ENCODE data around the gene ATG7. TPM values are rescaled to one million over a fixed set of nuclear protein-coding genes. Genes with fewer than 3 reads are reported as not detected.
"Not testable (repeated sequence)": the region's sequence is repeated elsewhere in the genome, so short reads cannot be mapped to it uniquely, and the experiment has no call there.

Gene ATG7
- total and polyA plus RNA-seq, 5 donors from 2014 or later = 13.4 to 42.2 (median 15.3) TPM

DNA sequence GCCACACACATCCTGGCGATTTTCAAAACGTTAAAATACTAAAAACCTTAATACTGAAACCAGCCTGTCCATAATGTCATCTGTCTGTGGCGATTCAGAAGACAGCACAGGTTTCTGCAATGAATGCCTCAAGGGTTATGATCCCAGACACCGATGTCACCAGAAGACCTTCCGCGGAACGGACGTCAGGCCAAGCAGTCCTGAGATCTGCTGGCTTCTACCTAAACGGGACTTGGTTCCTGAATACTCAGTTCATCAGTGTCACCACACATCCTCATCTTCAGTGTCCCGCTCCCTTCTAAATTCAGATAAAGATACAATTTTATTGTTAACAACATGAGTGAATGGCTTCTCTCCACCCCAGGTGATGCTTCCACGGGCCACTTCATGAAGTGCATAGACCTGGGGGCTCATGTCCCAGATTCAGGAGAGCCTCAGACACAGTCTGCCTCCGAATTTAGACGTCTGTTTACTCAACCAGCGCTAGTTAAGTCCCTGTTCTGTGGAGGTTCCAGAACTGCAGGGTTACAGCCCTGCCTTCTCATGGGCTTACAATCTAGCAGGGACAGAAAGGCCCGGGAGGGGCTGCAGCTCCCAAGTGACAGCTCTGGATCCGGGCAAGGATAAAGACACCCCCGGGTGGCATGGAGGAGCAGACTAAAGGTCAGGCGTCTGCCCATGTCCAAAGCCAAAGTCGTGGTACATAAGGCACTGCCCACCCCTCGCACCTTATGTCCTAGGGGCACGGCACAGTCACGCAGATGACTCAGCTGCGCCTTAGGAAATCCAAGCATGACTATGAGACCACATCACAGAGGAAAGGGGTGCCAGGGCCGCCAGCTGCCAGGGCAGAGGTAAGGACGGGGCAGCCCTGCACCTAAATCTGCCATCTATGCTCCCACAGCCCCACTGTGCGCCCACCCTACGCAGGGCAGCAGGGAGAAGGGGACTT is 295.6 kb downstream of the ATG7 start:
- H3K4me1 Mint-ChIP-seq = peaks cover 0 to 9% (median 1%) of the 10 kb centered on the region in 4 donors
- DNase-seq (no peak), ATAC-seq (ENCODE audit: low read depth in 2 of 2) (no peak)
- H3K27ac ChIP-seq (ENCODE audit: insufficient read depth, low read length, poor library complexity, severe bottlenecking) = no peak overlapping the region
- no peaks in the 10 kb centered on the region for H3K4me1 ChIP-seq (ENCODE audit: control insufficient read depth, insufficient read depth, low read length, poor library complexity, severe bottlenecking)
- peaks cover 8% of the 10 kb centered on the region for H3K36me3 Mint-ChIP-seq
- no peaks in the 10 kb centered on the region for H3K36me3 ChIP-seq (ENCODE audit: control insufficient read depth, insufficient read depth, low read length)
- H3K4me3 Mint-ChIP-seq = no peak overlapping the region
- no peak overlapping the region for H3K4me3 ChIP-seq (ENCODE audit: low read depth, low read length)
- H3K9me3 ChIP-seq (ENCODE audit: control insufficient read depth in 2 of 2, low read length in 2 of 2) = no peaks in the 10 kb centered on the region
- no peaks in the 10 kb centered on the region for H3K27me3 Mint-ChIP-seq
- H3K27me3 ChIP-seq (ENCODE audit: control insufficient read depth, insufficient read depth, low read length) = no peaks in the 10 kb centered on the region
- H3K9me3 Mint-ChIP-seq = peaks cover 0 to 1% (median 0%) of the 10 kb centered on the region in 7 donors
- H3K27ac Mint-ChIP-seq = peak overlapping the region in 1 of 3 donors; percentile 65

- H3K36me3 Mint-ChIP-seq = peaks cover 7% of the 10 kb centered on the region
- no peaks in the 10 kb centered on the region for H3K36me3 ChIP-seq (ENCODE audit: control insufficient read depth, insufficient read depth, low read length)
- H3K27ac ChIP-seq (ENCODE audit: insufficient read depth, low read length, poor library complexity, severe bottlenecking) = no peak overlapping the region
- no peak overlapping the region for H3K4me3 Mint-ChIP-seq
- peak overlapping the region in 1 of 3 donors; percentile 56 for H3K27ac Mint-ChIP-seq
- H3K4me3 ChIP-seq (ENCODE audit: low read depth, low read length) = no peak overlapping the region
- no peaks in the 10 kb centered on the region for H3K9me3 ChIP-seq (ENCODE audit: control insufficient read depth in 2 of 2, low read length in 2 of 2)
- no peak for DNase-seq
- no peaks in the 10 kb centered on the region for H3K27me3 ChIP-seq (ENCODE audit: control insufficient read depth, insufficient read depth, low read length)
- peaks cover 0 to 9% (median 1%) of the 10 kb centered on the region in 4 donors for H3K4me1 Mint-ChIP-seq
- no peaks in the 10 kb centered on the region for H3K4me1 ChIP-seq (ENCODE audit: control insufficient read depth, insufficient read depth, low read length, poor library complexity, severe bottlenecking)
- H3K27me3 Mint-ChIP-seq = no peaks in the 10 kb centered on the region
- peaks cover 0 to 3% (median 0%) of the 10 kb centered on the region in 7 donors for H3K9me3 Mint-ChIP-seq
- no peak for ATAC-seq (ENCODE audit: low read depth in 2 of 2)
Measured at GRCh38 chr3:11568503-11569155, 296.4 kb downstream of the ATG7 start.

GRCh38 chr3:11569156-11569741 is 297.1 kb downstream of the ATG7 start:
- peaks cover 9% of the 10 kb centered on the region for H3K36me3 Mint-ChIP-seq
- H3K4me1 Mint-ChIP-seq = peaks cover 0 to 9% (median 1%) of the 10 kb centered on the region in 4 donors
- H3K27me3 ChIP-seq (ENCODE audit: control insufficient read depth, insufficient read depth, low read length) = no peaks in the 10 kb centered on the region
- peaks cover 3% of the 10 kb centered on the region for H3K27me3 Mint-ChIP-seq
- H3K4me1 ChIP-seq (ENCODE audit: control insufficient read depth, insufficient read depth, low read length, poor library complexity, severe bottlenecking) = no peaks in the 10 kb centered on the region
- H3K9me3 Mint-ChIP-seq = peaks cover 0 to 3% (median 0%) of the 10 kb centered on the region in 7 donors
- no peak overlapping the region for H3K4me3 ChIP-seq (ENCODE audit: low read depth, low read length)
- H3K9me3 ChIP-seq (ENCODE audit: control insufficient read depth in 2 of 2, low read length in 2 of 2) = no peaks in the 10 kb centered on the region
- DNase-seq = no peak
- peak overlapping the region in 1 of 3 donors; percentile 56 for H3K27ac Mint-ChIP-seq
- H3K36me3 ChIP-seq (ENCODE audit: control insufficient read depth, insufficient read depth, low read length) = no peaks in the 10 kb centered on the region
- ATAC-seq (ENCODE audit: low read depth in 2 of 2) = no peak
- no peak overlapping the region for H3K4me3 Mint-ChIP-seq
- no peak overlapping the region for H3K27ac ChIP-seq (ENCODE audit: insufficient read depth, low read length, poor library complexity, severe bottlenecking)

- H3K27me3 ChIP-seq (ENCODE audit: control insufficient read depth, insufficient read depth, low read length) = no peaks in the 10 kb centered on the region
- H3K4me1 Mint-ChIP-seq = peaks cover 0 to 9% (median 1%) of the 10 kb centered on the region in 4 donors
- H3K36me3 ChIP-seq (ENCODE audit: control insufficient read depth, insufficient read depth, low read length) = peaks cover 4% of the 10 kb centered on the region
- peaks cover 9% of the 10 kb centered on the region for H3K36me3 Mint-ChIP-seq
- DNase-seq (no peak), ATAC-seq (ENCODE audit: low read depth in 2 of 2) (no peak)
- no peak overlapping the region for H3K27ac ChIP-seq (ENCODE audit: insufficient read depth, low read length, poor library complexity, severe bottlenecking)
- H3K27me3 Mint-ChIP-seq = peaks cover 4% of the 10 kb centered on the region
- H3K9me3 ChIP-seq (ENCODE audit: control insufficient read depth in 2 of 2, low read length in 2 of 2) = no peaks in the 10 kb centered on the region
- no peak overlapping the region for H3K4me3 Mint-ChIP-seq
- H3K4me1 ChIP-seq (ENCODE audit: control insufficient read depth, insufficient read depth, low read length, poor library complexity, severe bottlenecking) = no peaks in the 10 kb centered on the region
- no peak overlapping the region for H3K27ac Mint-ChIP-seq
- no peak overlapping the region for H3K4me3 ChIP-seq (ENCODE audit: low read depth, low read length)
- H3K9me3 Mint-ChIP-seq = peaks cover 0 to 3% (median 0%) of the 10 kb centered on the region in 7 donors
Measured at GRCh38 chr3:11570251-11570650, 298.1 kb downstream of the ATG7 start.

DNA sequence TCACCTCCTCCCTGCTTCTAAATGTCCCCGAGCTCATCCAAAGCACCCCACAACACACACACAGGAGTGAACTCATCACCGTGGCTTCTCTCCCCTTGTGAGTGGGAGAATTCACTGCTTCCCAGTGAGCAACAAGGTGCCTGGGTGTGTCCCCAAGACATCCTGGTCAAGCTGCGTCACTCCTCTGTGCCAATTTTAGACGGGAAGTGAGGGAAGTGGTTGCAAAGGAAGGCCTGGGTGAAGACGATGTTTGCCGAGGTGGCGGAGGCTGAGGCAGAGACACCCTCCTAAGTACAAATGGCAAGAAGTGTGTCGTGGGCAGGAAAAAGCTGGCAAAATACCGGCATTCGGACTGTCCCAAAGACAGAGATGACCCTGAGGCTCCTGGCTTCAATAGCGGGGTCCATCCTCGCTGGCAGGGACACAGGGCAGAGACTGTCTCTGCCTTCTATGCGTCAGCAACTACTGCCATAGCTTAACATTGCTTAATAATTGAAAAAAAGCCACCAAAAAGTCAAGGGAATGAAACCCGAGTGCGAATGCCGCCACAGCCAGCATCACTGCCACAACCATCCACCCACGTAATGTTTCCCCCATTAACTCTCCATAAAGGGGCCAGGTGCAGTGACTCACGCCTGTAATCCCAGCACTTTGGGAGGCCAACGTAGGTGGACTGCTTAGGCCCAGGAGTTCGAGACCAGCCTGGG is 298.7 kb downstream of the ATG7 start:
- Histone ChIP-seq H3K4me1 (ENCODE audit: control insufficient read depth, insufficient read depth, low read length, poor library complexity, severe bottlenecking) (no peaks in the 10 kb centered on the region), H3K9me3 (ENCODE audit: control insufficient read depth in 2 of 2, low read length in 2 of 2) (no peaks in the 10 kb centered on the region), H3K36me3 (ENCODE audit: control insufficient read depth, insufficient read depth, low read length) (peaks cover 4% of the 10 kb centered on the region), H3K27me3 (ENCODE audit: control insufficient read depth, insufficient read depth, low read length) (no peaks in the 10 kb centered on the region), H3K27ac (ENCODE audit: insufficient read depth, low read length, poor library complexity, severe bottlenecking) (no peak overlapping the region), H3K4me3 (ENCODE audit: low read depth, low read length) (no peak overlapping the region)
- H3K27ac Mint-ChIP-seq = peak overlapping the region in 2 of 3 donors; percentile 38 to 42
- no peak overlapping the region for H3K4me3 Mint-ChIP-seq
- ATAC-seq (ENCODE audit: low read depth in 2 of 2) (no peak), DNase-seq (no peak)
- peaks cover 0 to 9% (median 1%) of the 10 kb centered on the region in 4 donors for H3K4me1 Mint-ChIP-seq
- peaks cover 4% of the 10 kb centered on the region for H3K27me3 Mint-ChIP-seq
- peaks cover 9% of the 10 kb centered on the region for H3K36me3 Mint-ChIP-seq
- H3K9me3 Mint-ChIP-seq = peaks cover 0 to 3% (median 0%) of the 10 kb centered on the region in 7 donors

GRCh38 chr3:11572660-11573059 is 300.5 kb downstream of the ATG7 start:
- H3K4me3 Mint-ChIP-seq; H3K4me1 Mint-ChIP-seq; H3K4me1 ChIP-seq (ENCODE audit: control insufficient read depth, insufficient read depth, low read length, poor library complexity, severe bottlenecking); H3K27ac ChIP-seq (ENCODE audit: insufficient read depth, low read length, poor library complexity, severe bottlenecking); H3K4me3 ChIP-seq (ENCODE audit: low read depth, low read length); H3K36me3 Mint-ChIP-seq; H3K36me3 ChIP-seq (ENCODE audit: control insufficient read depth, insufficient read depth, low read length); H3K9me3 ChIP-seq (ENCODE audit: control insufficient read depth in 2 of 2, low read length in 2 of 2); DNase-seq; ATAC-seq (ENCODE audit: low read depth in 2 of 2); H3K27me3 ChIP-seq (ENCODE audit: control insufficient read depth, insufficient read depth, low read length); H3K27me3 Mint-ChIP-seq; H3K9me3 Mint-ChIP-seq: not testable (repeated sequence)
- H3K27ac Mint-ChIP-seq = peak overlapping the region in 1 of 3 donors; percentile 68

- H3K4me1 Mint-ChIP-seq = peaks cover 0 to 9% (median 5%) of the 10 kb centered on the region in 4 donors
- H3K4me1 ChIP-seq (ENCODE audit: control insufficient read depth, insufficient read depth, low read length, poor library complexity, severe bottlenecking) = no peaks in the 10 kb centered on the region
- peaks cover 12% of the 10 kb centered on the region for H3K36me3 Mint-ChIP-seq
Measured at GRCh38 chr3:11574981-11575669, 302.9 kb downstream of the ATG7 start.

More at GRCh38 chr3:11574981-11575669, 302.9 kb downstream of the ATG7 start:
- no peak overlapping the region for H3K27ac ChIP-seq (ENCODE audit: insufficient read depth, low read length, poor library complexity, severe bottlenecking)
- peaks cover 4% of the 10 kb centered on the region for H3K36me3 ChIP-seq (ENCODE audit: control insufficient read depth, insufficient read depth, low read length)
- Mint-ChIP-seq H3K9me3 (peaks cover 0 to 3% (median 0%) of the 10 kb centered on the region in 7 donors), H3K27me3 (peaks cover 4% of the 10 kb centered on the region), H3K27ac (peak overlapping the region in 1 of 3 donors; percentile 56), H3K4me3 (no peak overlapping the region)
- no peaks in the 10 kb centered on the region for H3K27me3 ChIP-seq (ENCODE audit: control insufficient read depth, insufficient read depth, low read length)
- DNase-seq (no peak), ATAC-seq (ENCODE audit: low read depth in 2 of 2) (no peak)
- H3K9me3 ChIP-seq (ENCODE audit: control insufficient read depth in 2 of 2, low read length in 2 of 2) = no peaks in the 10 kb centered on the region
- no peak overlapping the region for H3K4me3 ChIP-seq (ENCODE audit: low read depth, low read length)
